ENCODE measurements around the gene FAR2.
A peak's percentile ranks its signal among the peaks of the same experiment; 100 is the strongest.
"Not testable (repeated sequence)": the region's sequence is repeated elsewhere in the genome, so short reads cannot be mapped to it uniquely, and the experiment has no call there.

The FAR2 gene

DNA sequence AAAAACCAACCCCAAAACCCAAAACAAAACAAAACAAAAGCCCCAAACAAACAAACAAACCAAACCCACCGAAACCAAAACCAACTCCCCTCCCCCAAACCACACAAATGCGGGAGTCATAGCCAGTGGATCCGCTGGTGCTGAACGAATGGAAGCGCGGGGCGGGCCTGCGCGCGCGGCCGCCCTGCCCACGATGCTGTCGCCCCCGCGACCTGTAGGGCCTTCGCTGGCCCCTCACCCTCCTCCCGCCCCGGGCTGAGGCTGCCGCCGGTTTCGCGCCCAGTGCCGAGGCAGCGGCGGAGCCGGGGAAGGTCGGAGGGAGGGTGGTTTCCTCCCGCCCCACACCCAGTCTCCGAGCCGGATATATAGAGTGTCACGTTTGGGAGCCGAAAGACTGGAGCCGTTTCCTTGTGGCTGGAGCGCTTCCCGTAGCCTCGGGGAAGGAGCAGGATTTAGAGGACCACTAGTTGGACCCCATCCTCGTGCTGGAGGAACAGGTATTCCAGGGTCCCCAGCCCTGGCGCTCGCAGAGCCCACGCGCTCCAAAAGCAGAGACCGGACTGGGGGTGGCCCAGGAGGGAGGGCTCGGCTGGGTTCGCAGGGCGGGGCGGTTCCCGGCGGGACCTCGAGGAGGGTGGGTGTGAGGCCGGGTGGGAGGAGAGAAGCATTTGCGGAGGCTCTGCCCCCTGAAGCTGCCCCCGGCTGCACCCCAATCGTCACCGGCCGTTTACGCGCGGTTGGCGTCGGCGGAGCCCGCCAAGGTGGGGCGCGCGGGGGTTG lies at the start of gene FAR2:
Gene FAR2, plus strand, starts transcription at position 368 of the 780 bp plus-strand sequence. CDS start 121,172 bp downstream, outside the sequence.
- DNase-seq (ENCODE audit: low spot score): peak; percentile 84

DNA sequence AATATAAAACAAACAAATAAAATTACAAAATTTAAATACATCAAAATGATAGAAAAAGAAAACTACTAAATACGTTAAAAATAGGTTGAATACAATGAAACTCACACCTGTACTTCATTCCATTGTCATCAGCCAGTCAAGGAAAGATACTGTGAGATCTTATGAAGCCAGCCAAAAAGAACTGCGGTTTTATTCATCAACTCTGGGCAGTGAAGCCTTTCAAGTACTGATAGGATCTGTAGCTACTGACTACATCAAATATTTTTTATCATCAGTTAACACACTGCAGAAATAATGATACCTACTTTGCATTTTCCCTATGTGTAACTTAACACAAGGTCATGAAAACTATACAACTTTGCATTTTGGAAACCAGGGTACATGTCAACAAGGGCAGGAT lies 46.3 kb upstream of the FAR2 start:
- DNase-seq (ENCODE audit: low spot score): no peak

GRCh38 chr12:29103539-29103974 lies 45.5 kb upstream of the FAR2 start:
- DNase-seq (ENCODE audit: low spot score): no peak

GRCh38 chr12:29104516-29104915 lies 44.6 kb upstream of the FAR2 start:
- no peak for DNase-seq (ENCODE audit: low spot score)

GRCh38 chr12:29110506-29111442 lies 38.3 kb upstream of the FAR2 start:
- DNase-seq (ENCODE audit: low spot score): no peak

DNA sequence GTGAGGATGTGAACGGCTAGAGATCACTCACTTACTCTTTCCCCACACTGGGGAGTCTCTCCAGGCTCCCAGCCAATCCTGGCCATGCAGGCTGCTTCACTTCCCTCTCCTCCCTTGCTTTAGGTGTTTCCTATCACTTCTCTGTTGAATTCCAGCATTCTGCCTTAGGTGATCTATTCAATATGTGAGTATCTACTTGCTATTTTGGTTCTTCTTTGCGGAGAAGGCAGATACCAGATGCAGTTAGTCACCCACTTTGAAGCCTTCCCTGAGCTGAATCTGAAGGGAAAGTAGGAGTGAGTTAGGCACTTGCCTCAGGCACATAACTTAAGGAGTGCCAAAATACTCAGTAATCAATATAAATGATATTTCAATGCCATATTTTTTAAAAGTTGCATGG lies 36.0 kb upstream of the FAR2 start:
- DNase-seq (ENCODE audit: low spot score): no peak

- no peak for DNase-seq (ENCODE audit: low spot score)
Observed at GRCh38 chr12:29116414-29116813, 32.7 kb upstream of the FAR2 start.

- DNase-seq (ENCODE audit: low spot score): no peak
Observed at GRCh38 chr12:29131539-29131938, 17.5 kb upstream of the FAR2 start.

DNA sequence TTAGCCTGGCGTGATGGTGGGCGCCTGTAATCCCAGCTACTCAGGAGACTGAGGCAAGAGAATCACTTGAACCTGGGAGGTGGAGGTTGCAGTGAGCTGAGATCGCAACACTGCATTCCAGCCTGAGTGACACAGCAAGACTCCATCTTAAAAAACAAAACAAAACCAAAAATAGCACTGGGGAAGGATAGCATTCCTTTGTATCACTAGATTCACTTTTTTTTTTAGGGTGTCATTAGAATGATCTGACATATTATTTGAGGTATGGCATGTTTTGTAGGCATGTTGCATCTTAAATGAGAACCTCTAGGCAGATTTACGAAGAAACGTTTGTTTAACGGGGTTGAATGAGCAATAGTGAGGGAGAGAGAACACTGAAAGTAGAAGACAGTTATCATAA lies 16.8 kb upstream of the FAR2 start:
- no peak for DNase-seq (ENCODE audit: low spot score)

DNA sequence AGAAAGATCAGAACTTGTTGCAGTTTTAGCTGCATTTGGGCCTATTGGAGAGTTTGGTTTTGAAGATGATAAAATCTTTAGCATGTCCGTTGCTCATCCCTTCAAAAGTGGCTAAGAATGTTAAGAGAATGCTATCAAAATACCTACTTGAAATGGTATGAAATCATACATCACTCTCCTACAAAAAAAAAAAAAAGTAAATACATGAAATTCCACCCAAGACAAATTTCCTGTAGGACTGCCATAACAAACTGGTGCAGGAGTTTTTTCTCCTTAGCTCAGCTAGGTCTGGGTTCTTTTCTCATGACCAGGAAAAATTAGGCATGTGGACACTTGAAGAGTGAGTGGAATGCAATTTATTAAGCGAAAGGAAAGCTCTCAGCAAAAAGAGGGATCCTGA lies 15.9 kb upstream of the FAR2 start:
- no peak for DNase-seq (ENCODE audit: low spot score)

DNA sequence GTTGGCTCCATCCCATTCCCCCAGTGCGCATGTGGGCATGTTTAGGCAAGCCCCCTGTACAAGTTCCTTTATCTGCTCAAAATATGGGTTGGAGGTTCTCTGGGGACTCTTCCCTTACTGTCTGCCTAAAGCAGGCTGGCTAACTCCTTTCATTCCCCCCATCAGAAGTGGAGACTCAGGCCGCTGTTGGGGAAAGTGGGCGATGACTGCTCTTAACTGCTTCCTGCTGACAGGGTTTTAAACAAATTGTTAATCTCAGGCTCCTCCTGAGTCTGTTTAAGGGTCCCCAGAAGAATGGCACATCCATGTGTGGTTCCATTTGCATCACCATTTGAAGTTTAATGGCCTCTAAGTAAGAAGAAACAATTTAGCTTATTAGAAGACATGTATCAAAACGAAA lies 15.4 kb upstream of the FAR2 start:
- no peak for DNase-seq (ENCODE audit: low spot score)

DNA sequence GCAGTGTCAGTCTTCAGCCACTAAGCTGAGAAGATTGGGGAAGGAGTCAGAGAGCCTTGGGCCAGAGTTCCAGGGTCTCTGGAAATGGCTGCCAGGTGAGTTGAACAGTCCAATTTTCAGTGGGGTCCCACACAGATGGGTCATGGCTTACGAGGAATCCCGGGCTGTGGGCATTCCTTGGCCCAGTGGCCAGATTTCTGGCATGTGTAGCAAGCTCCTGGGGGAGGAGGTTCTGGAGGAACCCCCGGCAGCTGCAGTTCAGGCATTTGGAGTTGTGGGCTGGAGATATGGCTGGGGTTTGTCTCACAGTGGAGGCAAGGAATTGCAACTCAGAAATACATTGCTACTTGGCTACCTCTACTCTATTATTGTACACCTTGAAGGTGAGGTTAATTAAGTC lies 10.8 kb upstream of the FAR2 start:
- not testable (repeated sequence) for DNase-seq (ENCODE audit: low spot score)

DNA sequence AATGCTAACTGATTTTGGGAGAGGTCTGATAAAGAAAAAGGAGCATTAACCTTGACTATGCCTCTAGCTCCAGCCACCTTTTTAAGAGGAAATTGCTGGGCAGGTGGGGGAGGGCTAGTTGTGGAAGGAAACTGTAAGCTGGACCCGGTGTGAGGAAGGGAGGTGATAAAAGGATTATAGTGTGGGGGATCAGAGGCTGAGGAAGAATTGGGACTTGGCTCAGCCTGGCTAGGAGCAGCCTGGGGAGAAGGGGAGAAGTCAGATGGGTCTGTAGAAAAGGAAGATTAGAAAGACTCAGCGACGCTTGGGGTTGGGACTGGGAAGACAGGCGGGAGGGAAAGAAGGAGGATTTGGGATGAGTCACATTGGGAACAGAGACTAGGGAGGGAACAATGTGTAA lies 10.2 kb upstream of the FAR2 start:
- DNase-seq (ENCODE audit: low spot score): not testable (repeated sequence)

DNA sequence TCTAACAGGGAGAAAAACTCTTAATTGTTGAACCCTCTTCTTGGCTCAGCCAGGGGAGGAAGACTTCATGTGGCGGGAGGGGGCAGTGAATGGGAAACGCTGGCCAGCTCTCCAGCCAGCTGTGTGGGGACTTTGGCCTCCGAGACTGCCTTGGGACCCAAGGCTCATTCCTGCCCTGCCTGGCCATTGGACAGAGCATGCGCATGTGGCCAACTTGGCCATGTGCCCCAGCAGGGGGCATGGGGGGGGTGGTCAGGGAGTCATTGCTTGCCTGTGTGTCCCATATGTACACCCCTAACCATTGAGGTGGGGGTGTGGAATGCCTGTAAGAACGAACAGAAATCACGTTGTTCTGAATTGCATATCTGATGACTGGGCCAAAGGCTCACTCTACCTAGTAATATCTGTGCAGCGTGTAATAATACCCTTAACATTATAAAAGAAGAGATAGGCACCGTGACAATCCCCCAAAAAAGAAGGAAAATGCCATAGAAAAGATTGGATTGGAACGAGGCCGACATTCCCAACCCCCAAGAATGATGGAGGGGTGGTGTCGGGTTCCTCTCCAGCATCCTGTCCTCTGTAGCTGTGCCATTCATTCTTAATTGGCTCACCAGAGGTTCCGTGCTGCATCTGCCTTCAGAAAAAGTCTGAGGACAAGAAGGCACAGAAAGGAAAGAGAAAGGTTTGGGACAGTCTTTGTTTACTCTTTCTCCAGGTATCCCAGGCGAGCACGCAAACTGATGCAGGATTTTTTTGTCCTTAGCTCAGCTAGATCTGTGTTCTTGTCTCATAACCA lies 3.5 kb upstream of the FAR2 start:
- DNase-seq (ENCODE audit: low spot score): no peak

GRCh38 chr12:29146196-29146595 lies 2.9 kb upstream of the FAR2 start:
- DNase-seq (ENCODE audit: low spot score): no peak

DNA sequence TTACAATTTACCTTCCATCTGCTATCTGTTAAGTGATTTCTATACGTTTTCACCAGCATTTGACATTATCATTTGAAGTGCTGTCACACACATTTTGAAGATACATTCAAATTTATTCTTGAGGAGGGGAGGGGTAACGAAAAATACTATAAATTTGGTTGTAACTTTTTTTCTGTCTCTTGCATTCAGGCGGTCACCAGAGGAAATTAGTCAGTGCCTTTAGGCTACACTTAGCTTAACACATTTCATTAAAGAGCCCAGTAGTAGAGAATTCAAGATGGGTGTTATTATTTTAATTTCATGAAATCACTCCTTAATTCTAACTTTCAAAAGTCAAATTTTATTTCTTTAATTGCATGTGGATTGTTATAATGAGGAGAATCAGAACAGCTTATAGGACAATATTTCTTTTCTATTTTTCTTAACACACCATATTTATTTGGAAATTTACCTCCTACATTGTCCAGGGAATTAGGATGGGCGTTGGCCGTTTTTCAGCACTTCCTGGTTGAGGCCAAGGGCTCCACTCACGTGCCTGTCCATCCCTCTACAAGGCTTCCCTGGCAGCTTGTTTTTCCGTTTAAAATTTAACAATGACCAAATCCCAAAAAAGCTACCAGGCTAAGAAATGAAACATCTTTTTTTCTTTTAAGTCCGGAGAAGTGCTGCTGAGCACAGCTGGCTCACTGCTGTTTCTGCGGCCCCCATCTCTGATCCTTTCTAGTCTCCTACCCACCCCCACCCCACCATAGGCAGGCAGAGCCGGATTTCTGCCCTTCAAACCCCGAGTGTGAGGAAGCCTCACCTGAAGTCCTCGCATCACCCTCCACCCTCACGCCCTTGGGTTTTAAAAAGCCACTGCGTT lies 1.1 kb upstream of the FAR2 start:
- no peak for DNase-seq (ENCODE audit: low spot score)

DNA sequence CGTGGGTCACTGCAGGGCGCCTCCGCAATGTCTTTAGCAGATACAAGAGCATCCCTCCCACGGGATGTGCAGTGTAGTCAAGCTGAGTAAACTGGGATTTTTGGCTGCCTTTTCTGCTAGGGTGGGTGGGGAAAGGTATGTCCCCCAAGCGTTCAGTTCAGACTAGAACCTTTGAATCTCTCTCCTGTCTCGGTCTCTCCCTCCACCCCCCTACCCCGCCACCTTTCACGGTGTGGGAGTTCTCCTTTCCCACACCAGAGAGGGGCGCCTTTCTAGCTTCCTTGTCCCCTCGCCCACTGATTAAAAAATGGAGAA lies 525 bp upstream of the FAR2 start:
- peak; percentile 74 for DNase-seq (ENCODE audit: low spot score)

DNA sequence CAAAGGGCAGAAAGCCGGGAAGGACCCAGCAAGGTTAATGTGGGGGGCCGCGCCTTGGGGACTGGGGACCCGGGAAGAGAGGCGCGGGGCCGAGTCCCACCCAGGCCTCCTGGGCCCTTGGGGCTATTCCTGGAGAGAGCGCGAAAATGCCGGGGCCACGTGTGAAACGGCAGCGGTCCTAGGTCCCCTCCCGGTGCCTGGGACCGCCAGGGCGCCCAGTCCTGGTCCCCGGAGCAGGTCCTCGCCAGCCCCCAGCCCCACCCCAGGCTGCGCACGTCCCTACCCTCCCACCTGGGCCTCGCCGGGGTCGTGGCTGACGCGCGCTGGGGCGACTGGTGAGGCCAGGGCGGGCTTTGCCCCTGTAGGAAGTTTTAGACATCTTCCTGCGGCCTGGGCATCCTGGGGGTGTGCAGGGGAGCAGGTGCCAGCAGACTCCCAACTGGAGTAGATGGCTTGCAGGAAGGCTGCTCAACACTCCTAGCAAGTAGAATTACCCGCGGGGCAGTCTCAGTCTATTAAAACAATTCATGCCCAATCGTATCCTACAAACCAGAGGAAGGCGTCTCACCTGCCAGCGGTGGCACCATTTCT lies 708 bp downstream of the FAR2 start:
- DNase-seq (ENCODE audit: low spot score): no peak

- DNase-seq (ENCODE audit: low spot score): no peak
Observed at GRCh38 chr12:29150462-29150861, 1.4 kb downstream of the FAR2 start.

GRCh38 chr12:29152223-29152868 lies 3.3 kb downstream of the FAR2 start:
- no peak for DNase-seq (ENCODE audit: low spot score)
